ENCODE results near the gene PDLIM1.

PDLIM1 gene

GRCh38 chr10:95289921-95290421 is 832 bp downstream of the PDLIM1 start:
- TF ChIP-seq CTCF (IDR thresholded peaks at IDR 0.05; ENCODE audit: insufficient read depth, low read length, poor library complexity, severe bottlenecking), result no peak
- no peak overlapping the region for H3K27ac ChIP-seq (ENCODE audit: low read depth, low read length)
- H3K4me2 ChIP-seq (ENCODE audit: low read depth, low read length, poor library complexity, severe bottlenecking), result peak overlapping the region; percentile 74
- peak overlapping the region; percentile 68 for H3K4me3 ChIP-seq (ENCODE audit: insufficient read depth, low read length, poor library complexity, severe bottlenecking)
- H2AFZ ChIP-seq (ENCODE audit: low read depth, low read length, severe bottlenecking), result peak overlapping the region; percentile 79
- no peaks in the 10 kb centered on the region for H3K36me3 ChIP-seq (ENCODE audit: low read length)
- no peaks in the 10 kb centered on the region for H3K79me2 ChIP-seq (ENCODE audit: insufficient read depth, low read length)
- no peaks in the 10 kb centered on the region for H4K20me1 ChIP-seq (ENCODE audit: low read depth, low read length)
- H3K9me3 ChIP-seq (ENCODE audit: insufficient read depth, low read length), result no peaks in the 10 kb centered on the region
- H3K9me2 ChIP-seq (replicated peaks; ENCODE audit: insufficient read depth, low read length), result no peaks in the 10 kb centered on the region
- H3F3A ChIP-seq (ENCODE audit: insufficient read depth), result peaks cover 32% of the 10 kb centered on the region
- peak overlapping the region; percentile 77 for H3K9ac ChIP-seq (ENCODE audit: low read length)
- no peaks in the 10 kb centered on the region for H3K27me3 ChIP-seq (ENCODE audit: low read length)

GRCh38 chr10:95289003-95289920 is 1.5 kb downstream of the PDLIM1 start:
- H3K9ac ChIP-seq (ENCODE audit: low read length), result peak overlapping the region; percentile 77

GRCh38 chr10:95288303-95288702 is 2.5 kb downstream of the PDLIM1 start:
- no peaks in the 10 kb centered on the region for H3K9me2 ChIP-seq (replicated peaks; ENCODE audit: insufficient read depth, low read length)
- no peak for TF ChIP-seq EZH2phosphoT487 (conservative IDR thresholded peaks at IDR 0.05; ENCODE audit: low read length)
- no peak for TF ChIP-seq CTCF (IDR thresholded peaks at IDR 0.05; ENCODE audit: insufficient read depth, low read length, poor library complexity, severe bottlenecking)
- no peak overlapping the region for H3K4me3 ChIP-seq (ENCODE audit: insufficient read depth, low read length, poor library complexity, severe bottlenecking)
- H3K9ac ChIP-seq (ENCODE audit: low read length), result no peak overlapping the region
- peaks cover 19% of the 10 kb centered on the region for H3F3A ChIP-seq (ENCODE audit: insufficient read depth)
- no peaks in the 10 kb centered on the region for H3K79me2 ChIP-seq (ENCODE audit: insufficient read depth, low read length)
- H3K27me3 ChIP-seq (ENCODE audit: low read length), result no peaks in the 10 kb centered on the region
- H4K20me1 ChIP-seq (ENCODE audit: low read depth, low read length), result peaks cover 2% of the 10 kb centered on the region; the same call in 1 of the 2 replicates
- H3K27ac ChIP-seq (ENCODE audit: low read depth, low read length), result no peak overlapping the region
- H3K4me2 ChIP-seq (ENCODE audit: low read depth, low read length, poor library complexity, severe bottlenecking), result peak overlapping the region; percentile 2
- H3K36me3 ChIP-seq (ENCODE audit: low read length), result no peaks in the 10 kb centered on the region
- no peaks in the 10 kb centered on the region for H3K9me3 ChIP-seq (ENCODE audit: insufficient read depth, low read length)
- H2AFZ ChIP-seq (ENCODE audit: low read depth, low read length, severe bottlenecking), result no peak overlapping the region

More at GRCh38 chr10:95289003-95289920, 1.5 kb downstream of the PDLIM1 start:
- Histone ChIP-seq H3K9me3 (ENCODE audit: insufficient read depth, low read length) (no peaks in the 10 kb centered on the region), H3K79me2 (ENCODE audit: insufficient read depth, low read length) (no peaks in the 10 kb centered on the region), H3K27ac (ENCODE audit: low read depth, low read length) (no peak overlapping the region), H3K9me2 (replicated peaks; ENCODE audit: insufficient read depth, low read length) (no peaks in the 10 kb centered on the region), H2AFZ (ENCODE audit: low read depth, low read length, severe bottlenecking) (no peak overlapping the region), H4K20me1 (ENCODE audit: low read depth, low read length) (no peaks in the 10 kb centered on the region), H3K4me2 (ENCODE audit: low read depth, low read length, poor library complexity, severe bottlenecking) (peak overlapping the region; percentile 74), H3K36me3 (ENCODE audit: low read length) (no peaks in the 10 kb centered on the region), H3F3A (ENCODE audit: insufficient read depth) (peaks cover 26% of the 10 kb centered on the region), H3K4me3 (ENCODE audit: insufficient read depth, low read length, poor library complexity, severe bottlenecking) (peak overlapping the region; percentile 68), H3K27me3 (ENCODE audit: low read length) (no peaks in the 10 kb centered on the region)
- TF ChIP-seq EZH2phosphoT487 (conservative IDR thresholded peaks at IDR 0.05; ENCODE audit: low read length), result no peak
- TF ChIP-seq CTCF (IDR thresholded peaks at IDR 0.05; ENCODE audit: insufficient read depth, low read length, poor library complexity, severe bottlenecking), result no peak
